ENCODE measurements around the gene DLK1.

The DLK1 gene

GRCh38 chr14:100740196-100740825 lies 13.6 kb downstream of the DLK1 start:
- no peak overlapping the region for H3K4me3 ChIP-seq (ENCODE audit: low read length)
- no peak for TF ChIP-seq ZNF274 (IDR thresholded peaks at IDR 0.05; ENCODE audit: low read depth, low read length)

- no peak for TF ChIP-seq ZNF274 (IDR thresholded peaks at IDR 0.05; ENCODE audit: low read depth, low read length)
- H3K4me3 ChIP-seq (ENCODE audit: low read length) = no peak overlapping the region
Measured at GRCh38 chr14:100740929-100741328, 14.2 kb downstream of the DLK1 start.

DNA sequence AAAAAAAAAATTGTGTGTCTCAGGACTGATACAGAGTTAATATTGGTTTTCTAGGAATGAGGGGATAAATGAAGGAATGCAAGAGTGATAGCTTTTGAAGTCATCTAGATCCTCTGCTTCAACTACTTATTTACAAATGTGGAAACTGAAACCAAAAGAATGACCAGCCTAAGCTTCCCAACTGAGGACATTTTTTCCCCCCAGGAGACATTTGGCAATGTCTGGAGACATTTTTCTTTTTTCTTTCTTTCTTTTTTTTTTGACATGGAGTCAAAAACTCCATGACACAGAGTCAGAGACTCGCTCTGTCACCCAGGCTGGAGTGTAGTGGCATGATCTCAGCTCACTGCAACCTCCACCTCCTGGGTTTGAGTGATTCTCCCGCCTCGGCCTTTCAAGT lies 15.3 kb downstream of the DLK1 start:
- no peak overlapping the region for H3K4me3 ChIP-seq (ENCODE audit: low read length)
- no peak for TF ChIP-seq ZNF274 (IDR thresholded peaks at IDR 0.05; ENCODE audit: low read depth, low read length)

DNA sequence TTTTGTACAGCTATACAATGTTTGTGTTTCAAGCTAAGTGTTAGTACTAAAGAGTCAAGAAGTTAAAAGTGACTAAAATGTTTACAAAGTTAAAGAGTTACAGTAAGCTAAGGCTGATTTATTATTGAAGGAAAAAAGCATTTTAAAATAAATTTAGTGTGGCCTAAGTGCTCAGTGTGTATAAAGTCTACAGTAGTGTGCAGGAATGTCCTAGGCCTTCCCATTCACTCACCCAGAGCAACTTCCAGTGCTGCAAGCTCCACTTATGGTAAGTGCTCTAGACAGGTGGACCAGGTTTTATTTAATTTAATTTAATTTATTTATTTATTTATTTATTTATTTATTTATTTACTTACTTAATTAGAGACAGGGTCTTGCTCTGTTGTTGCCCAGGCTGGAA lies 19.6 kb downstream of the DLK1 start:
- no peak for TF ChIP-seq ZNF274 (IDR thresholded peaks at IDR 0.05; ENCODE audit: low read depth, low read length)
- H3K4me3 ChIP-seq (ENCODE audit: low read length) = no peak overlapping the region

DNA sequence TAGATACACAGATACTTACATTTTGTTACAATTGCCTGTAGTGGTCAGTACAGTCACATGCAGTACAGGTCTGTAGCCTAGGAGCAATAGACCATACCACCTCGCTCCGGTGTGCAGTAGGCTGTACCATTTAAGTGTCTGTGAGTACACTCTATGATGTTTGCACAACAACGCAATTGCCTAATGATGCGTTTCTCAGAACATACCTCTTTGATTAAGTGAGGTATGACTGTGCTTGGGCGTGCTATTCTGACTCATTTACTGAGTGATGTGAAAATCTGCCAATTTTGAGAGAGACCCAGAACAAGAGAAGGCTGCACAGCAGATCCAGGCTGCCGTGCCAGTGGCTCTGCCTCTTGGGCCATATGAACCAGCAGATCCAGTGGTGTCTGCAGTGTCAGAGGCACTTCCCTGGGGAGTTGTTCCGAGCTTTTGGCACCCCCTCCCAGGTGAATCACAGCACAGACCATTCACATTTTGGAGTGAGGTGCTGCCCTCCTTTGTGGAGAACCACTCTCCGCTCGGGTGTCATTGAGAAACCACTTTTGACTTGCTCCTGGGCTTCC lies 20.4 kb downstream of the DLK1 start:
- H3K4me3 ChIP-seq (ENCODE audit: low read length) = no peak overlapping the region
- TF ChIP-seq ZNF274 (IDR thresholded peaks at IDR 0.05; ENCODE audit: low read depth, low read length) = no peak

DNA sequence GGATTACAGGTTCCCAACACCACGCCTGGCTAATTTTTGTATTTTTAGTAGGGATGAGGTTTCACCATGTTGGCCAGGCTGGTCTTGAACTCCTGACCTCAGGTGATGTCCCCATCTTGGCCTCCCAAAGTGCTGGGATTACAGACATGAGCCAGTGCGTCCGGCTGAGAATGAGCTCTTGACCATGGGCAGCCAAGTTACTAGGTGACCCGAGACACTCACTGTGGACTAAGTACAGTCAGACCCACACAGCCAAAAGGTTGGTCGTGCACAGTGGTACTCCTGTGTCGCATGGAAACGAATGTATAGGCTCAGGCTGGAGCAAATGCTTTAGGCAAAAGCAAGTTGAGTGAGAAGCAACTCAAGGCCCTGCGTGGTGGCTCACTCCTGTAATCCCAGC lies 21.0 kb downstream of the DLK1 start:
- no peak overlapping the region for H3K4me3 ChIP-seq (ENCODE audit: low read length)
- TF ChIP-seq ZNF274 (IDR thresholded peaks at IDR 0.05; ENCODE audit: low read depth, low read length) = no peak

- no peak overlapping the region for H3K4me3 ChIP-seq (ENCODE audit: low read length)
- TF ChIP-seq ZNF274 (IDR thresholded peaks at IDR 0.05; ENCODE audit: low read depth, low read length) = no peak
Measured at GRCh38 chr14:100748403-100748802, 21.7 kb downstream of the DLK1 start.

DNA sequence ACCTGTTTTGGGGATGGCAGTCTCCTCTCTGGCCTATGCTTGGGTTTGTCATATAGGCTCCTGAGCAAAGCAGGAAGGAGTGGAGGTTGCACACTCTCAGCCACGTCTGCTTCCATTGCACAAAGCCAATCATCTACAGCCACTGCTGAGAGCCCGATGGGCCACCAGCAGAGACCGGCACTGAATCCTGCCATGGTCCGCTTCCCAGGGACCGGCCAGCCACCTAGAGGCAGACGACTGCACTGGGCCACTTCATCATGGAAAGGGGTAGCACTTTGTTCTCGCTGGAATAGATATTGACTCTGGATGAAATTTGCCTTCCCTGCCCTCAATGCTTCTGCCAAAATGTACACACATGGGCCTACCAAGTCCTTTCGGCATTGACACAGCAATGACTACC lies 22.3 kb downstream of the DLK1 start:
- no peak overlapping the region for H3K4me3 ChIP-seq (ENCODE audit: low read length)
- no peak for TF ChIP-seq ZNF274 (IDR thresholded peaks at IDR 0.05; ENCODE audit: low read depth, low read length)

DNA sequence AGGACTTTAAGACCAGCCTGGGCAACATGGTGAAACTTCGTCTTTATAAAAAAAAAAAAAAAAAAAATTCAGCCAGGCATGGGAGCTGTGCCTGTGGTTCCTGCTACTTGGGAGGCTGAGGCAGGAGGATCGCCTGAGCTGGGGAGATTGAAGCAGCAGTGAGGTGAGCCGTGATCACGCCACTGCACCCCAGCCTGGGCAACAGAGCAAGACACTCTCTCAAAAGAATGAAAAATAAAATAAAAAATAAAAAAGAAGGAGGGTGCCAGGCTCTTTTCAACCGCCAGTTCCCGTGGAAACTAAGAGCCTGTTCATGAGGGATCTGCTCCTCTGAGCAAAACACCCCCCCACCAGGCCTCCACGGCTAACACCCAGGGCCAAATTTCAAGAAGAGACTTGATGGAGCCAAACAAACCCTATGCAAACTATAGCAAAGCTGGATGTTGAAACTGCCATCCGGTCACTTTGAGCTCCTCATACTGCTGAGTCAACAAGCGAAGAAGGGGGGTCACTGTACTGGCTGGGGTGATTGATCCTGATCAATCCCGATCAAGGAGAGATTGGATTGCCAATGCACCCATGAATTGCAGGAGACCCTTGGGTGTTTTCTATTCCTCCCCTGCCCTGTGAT lies 23.4 kb downstream of the DLK1 start:
- H3K4me3 ChIP-seq (ENCODE audit: low read length) = no peak overlapping the region
- no peak for TF ChIP-seq ZNF274 (IDR thresholded peaks at IDR 0.05; ENCODE audit: low read depth, low read length)

DNA sequence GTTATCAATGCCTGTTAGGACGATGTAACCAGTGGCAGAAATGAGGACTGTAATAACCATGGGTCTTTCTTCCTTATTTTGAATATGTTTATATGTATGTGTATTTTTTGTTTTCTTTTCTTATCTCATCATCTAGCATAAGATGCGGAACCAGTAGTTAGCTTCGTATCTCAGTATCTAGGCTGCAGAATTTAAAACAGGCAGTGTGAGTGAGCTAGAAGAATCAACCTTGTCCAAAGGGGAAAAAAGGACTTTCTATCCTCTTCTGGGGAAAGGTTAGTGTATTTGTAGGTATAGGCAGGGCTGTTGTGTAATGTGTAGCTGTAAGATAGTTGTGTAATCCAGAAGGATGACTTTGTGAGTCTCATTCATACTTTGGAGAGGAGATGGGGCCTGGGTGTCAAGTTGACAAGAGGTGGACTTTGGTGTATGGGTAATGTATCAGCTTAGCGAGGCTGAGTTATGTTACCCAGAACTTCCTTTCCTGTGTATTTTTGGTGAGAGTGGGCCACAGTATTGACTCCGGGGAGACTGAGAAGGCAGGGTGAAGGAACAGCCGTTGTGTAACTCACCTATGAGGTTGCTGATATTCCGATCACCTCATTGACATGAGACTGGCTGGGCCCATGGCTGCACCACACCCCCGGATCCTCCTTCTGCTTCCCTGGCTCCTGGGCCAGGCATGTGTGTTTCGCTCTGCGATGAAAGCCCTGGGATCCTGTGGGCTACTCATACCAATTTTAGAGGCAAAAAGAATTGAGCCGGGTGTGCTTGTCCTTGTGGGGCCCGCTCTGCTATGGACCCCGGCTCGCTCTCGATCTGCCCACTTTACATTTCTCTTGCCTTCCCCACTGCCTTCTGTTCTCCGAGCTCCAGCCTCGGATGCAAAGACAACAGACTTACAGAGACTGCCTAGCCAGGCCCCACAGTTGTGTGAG lies 24.3 kb downstream of the DLK1 start:
- H3K4me3 ChIP-seq (ENCODE audit: low read length) = no peak overlapping the region
- no peak for TF ChIP-seq ZNF274 (IDR thresholded peaks at IDR 0.05; ENCODE audit: low read depth, low read length)

- no peak for TF ChIP-seq ZNF274 (IDR thresholded peaks at IDR 0.05; ENCODE audit: low read depth, low read length)
- H3K4me3 ChIP-seq (ENCODE audit: low read length) = no peak overlapping the region
Measured at GRCh38 chr14:100754020-100754419, 27.3 kb downstream of the DLK1 start.

DNA sequence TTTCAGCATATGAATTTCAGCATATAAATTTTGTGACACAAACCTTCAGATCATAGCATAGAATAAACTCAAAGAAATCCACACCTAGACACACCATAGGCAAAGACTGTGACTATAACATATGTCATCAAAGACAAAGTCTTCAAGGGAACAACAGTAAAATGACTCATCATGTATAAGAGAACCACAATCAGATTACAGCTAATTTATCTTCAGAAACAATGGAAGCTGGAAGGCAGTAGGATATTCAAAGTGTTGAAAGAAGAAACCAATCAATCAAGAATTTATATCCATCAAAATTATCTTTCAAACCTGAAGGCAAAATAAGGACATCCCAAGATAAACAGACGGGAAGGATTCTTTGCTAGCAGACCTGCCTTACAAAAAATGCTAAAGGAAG lies 29.0 kb downstream of the DLK1 start:
- H3K4me3 ChIP-seq (ENCODE audit: low read length) = no peak overlapping the region
- no peak for TF ChIP-seq ZNF274 (IDR thresholded peaks at IDR 0.05; ENCODE audit: low read depth, low read length)

GRCh38 chr14:100761481-100761880 lies 34.8 kb downstream of the DLK1 start:
- no peak for TF ChIP-seq ZNF274 (IDR thresholded peaks at IDR 0.05; ENCODE audit: low read depth, low read length)
- no peak overlapping the region for H3K4me3 ChIP-seq (ENCODE audit: low read length)

- no peak for TF ChIP-seq ZNF274 (IDR thresholded peaks at IDR 0.05; ENCODE audit: low read depth, low read length)
- H3K4me3 ChIP-seq (ENCODE audit: low read length) = no peak overlapping the region
Measured at GRCh38 chr14:100762089-100762515, 35.4 kb downstream of the DLK1 start.
